Pons (tissue), 1 donor: ENCODE measurements around the gene KRTAP12-2.
"Not testable (repeated sequence)": the region's sequence is repeated elsewhere in the genome, so short reads cannot be mapped to it uniquely, and the experiment has no call there.

Experiments used
- DNase-seq: peaks from one replicate; pipeline ENCODE4 v3.0.0-alpha.2; 2016; ENCODE audit warnings: low spot score

The KRTAP12-2 gene

GRCh38 chr21:44650265-44650972, 16.3 kb downstream of the KRTAP12-2 start:
- DNase-seq = no peak

- DNase-seq = no peak
Observed at GRCh38 chr21:44649521-44650100, 17.1 kb downstream of the KRTAP12-2 start.

GRCh38 chr21:44648557-44649311, 18.0 kb downstream of the KRTAP12-2 start:
- DNase-seq = no peak

GRCh38 chr21:44647222-44647552, 19.5 kb downstream of the KRTAP12-2 start:
- no peak for DNase-seq

GRCh38 chr21:44646366-44647221, 20.1 kb downstream of the KRTAP12-2 start, which contains the start of gene KRTAP10-11:
TSS of gene KRTAP10-11 (plus strand) at chr21:44646414. CDS start at chr21:44646459, 45 bp downstream.
- DNase-seq = not testable (repeated sequence)

GRCh38 chr21:44644878-44645277, 21.8 kb downstream of the KRTAP12-2 start:
- no peak for DNase-seq

- no peak for DNase-seq
Observed at GRCh38 chr21:44643741-44644310, 22.9 kb downstream of the KRTAP12-2 start.

- no peak for DNase-seq
Observed at GRCh38 chr21:44640761-44641160, 26.0 kb downstream of the KRTAP12-2 start.

- no peak for DNase-seq
Observed at GRCh38 chr21:44639331-44639655, 27.4 kb downstream of the KRTAP12-2 start.

GRCh38 chr21:44638506-44639330, 28.0 kb downstream of the KRTAP12-2 start:
- DNase-seq = not testable (repeated sequence)

- not testable (repeated sequence) for DNase-seq
Observed at GRCh38 chr21:44637851-44638348, 28.8 kb downstream of the KRTAP12-2 start.

- DNase-seq = no peak
Observed at GRCh38 chr21:44637018-44637850, 29.5 kb downstream of the KRTAP12-2 start, which contains the start of gene KRTAP10-10. TSS of gene KRTAP10-10 (plus strand) at chr21:44637356. CDS start at chr21:44637418, 62 bp downstream.

GRCh38 chr21:44636209-44637017, 30.3 kb downstream of the KRTAP12-2 start:
- DNase-seq = no peak

GRCh38 chr21:44632067-44632466, 34.7 kb downstream of the KRTAP12-2 start:
- DNase-seq = no peak

- no peak for DNase-seq
Observed at GRCh38 chr21:44630440-44630839, 36.3 kb downstream of the KRTAP12-2 start.

- no peak for DNase-seq
Observed at GRCh38 chr21:44628707-44629391, 37.9 kb downstream of the KRTAP12-2 start.

GRCh38 chr21:44627831-44628233, 38.9 kb downstream of the KRTAP12-2 start:
- DNase-seq = not testable (repeated sequence)

GRCh38 chr21:44627181-44627822, 39.4 kb downstream of the KRTAP12-2 start:
- DNase-seq = not testable (repeated sequence)
